ENCODE measurements around the gene AFP.

- TF ChIP-seq TEF (CRISPR knock-in tag; IDR thresholded peaks at IDR 0.05) (no peak), ZXDC (CRISPR knock-in tag; IDR thresholded peaks at IDR 0.05) (no peak), ZEB1 (IDR thresholded peaks at IDR 0.05; ENCODE audit: insufficient replicate concordance, low read depth) (no peak), FOXA1 (IDR thresholded peaks at IDR 0.05) (no peak), FOXA1 (CRISPR knock-in tag; IDR thresholded peaks at IDR 0.05) (no peak), CTCF (CRISPR knock-in tag; IDR thresholded peaks at IDR 0.05) (no peak), ZFP62 (CRISPR knock-in tag; IDR thresholded peaks at IDR 0.05) (no peak), KLF16 (CRISPR knock-in tag; IDR thresholded peaks at IDR 0.05) (no peak), TCF7L2 (IDR thresholded peaks at IDR 0.05; ENCODE audit: low read depth, low read length) (no peak)
These were observed 1.5 kb downstream of the AFP start for GRCh38 chr4:73437558-73437956.
